Adipose tissue (tissue), 3 donors: Measurements from ENCODE around the gene TWSG1. TPM values are rescaled to one million over a fixed set of nuclear protein-coding genes. Genes with fewer than 3 reads are reported as not detected.
"Not testable (repeated sequence)": the region's sequence is repeated elsewhere in the genome, so short reads cannot be mapped to it uniquely, and the experiment has no call there.

Experiments used
- H3K27ac ChIP-seq: one replicate; pipeline ENCODE4 v1.5.1; 2013; ENCODE audit warnings: low read depth, low read length
- WGBS, 3 donors: extraction: QIAGEN DNeasy Blood & Tissue Kit; methylation state at CpG; one replicate each; pipeline ENCODE4 v1.1.7; 2013; 5-methylcytosine and 5-hydroxymethylcytosine counted together
- polyA plus RNA-seq, 3 donors: library from polyadenylated mRNA; stranded (reverse); fragments of 200-250 nt; gene quantifications; one replicate each; pipeline ENCODE4 v1.2.3, GENCODE V29; 2013
- donor health status: healthy with polysubstance abuse.
- donor health status: Bipolar disorder and iron deficiency.
- donor health status: healthy.

Gene TWSG1
- polyA plus RNA-seq, 3 donors = 3.3 to 15.6 (median 9.6) TPM

GRCh38 chr18:9435041-9435440 lies 100.5 kb downstream of the TWSG1 start:
- H3K27ac ChIP-seq = no peak overlapping the region
- 92 to 97% (median 97%) methylated on average over 17 of the region's 17 CpGs for WGBS, 3 donors

- 67 to 78% (median 76%) methylated on average over 5 of the region's 5 CpGs for WGBS, 3 donors
- no peak overlapping the region for H3K27ac ChIP-seq
Measured at GRCh38 chr18:9436206-9436929, 101.8 kb downstream of the TWSG1 start.

GRCh38 chr18:9437021-9437437 lies 102.5 kb downstream of the TWSG1 start:
- no peak overlapping the region for H3K27ac ChIP-seq
- 28 to 52% (median 46%) methylated on average over 5 of the region's 5 CpGs for WGBS, 3 donors

GRCh38 chr18:9437672-9438071 lies 103.1 kb downstream of the TWSG1 start:
- no peak overlapping the region for H3K27ac ChIP-seq
- WGBS, 3 donors = 92 to 94% (median 94%) methylated on average over 4 of the region's 4 CpGs

GRCh38 chr18:9441061-9441460 lies 106.5 kb downstream of the TWSG1 start:
- no peak overlapping the region for H3K27ac ChIP-seq
- 91 to 97% (median 96%) methylated on average over 3 of the region's 3 CpGs for WGBS, 3 donors

GRCh38 chr18:9444549-9444948 lies 110.0 kb downstream of the TWSG1 start:
- 88 to 93% (median 93%) methylated on average over 3 of the region's 3 CpGs for WGBS, 3 donors

GRCh38 chr18:9446839-9447238 lies 112.3 kb downstream of the TWSG1 start:
- 72 to 89% (median 87%) methylated on average over 5 of the region's 5 CpGs for whole genome bisulfite sequencing, 3 donors

More at GRCh38 chr18:9444549-9444948, 110.0 kb downstream of the TWSG1 start:
- H3K27ac ChIP-seq = no peak overlapping the region

GRCh38 chr18:9447334-9447733 lies 112.8 kb downstream of the TWSG1 start:
- 82 to 95% (median 93%) methylated on average over 7 of the region's 7 CpGs for WGBS, 3 donors
- no peak overlapping the region for H3K27ac ChIP-seq

More at GRCh38 chr18:9446839-9447238, 112.3 kb downstream of the TWSG1 start:
- no peak overlapping the region for H3K27ac ChIP-seq

GRCh38 chr18:9449600-9450414 lies 115.2 kb downstream of the TWSG1 start:
- WGBS, 3 donors = 60 to 81% (median 62%) methylated on average over 12 of the region's 12 CpGs

GRCh38 chr18:9450920-9451319 lies 116.3 kb downstream of the TWSG1 start:
- WGBS, 3 donors = 89 to 97% (median 93%) methylated on average over 7 of the region's 7 CpGs
- not testable (repeated sequence) for H3K27ac ChIP-seq

More at GRCh38 chr18:9449600-9450414, 115.2 kb downstream of the TWSG1 start:
- no peak overlapping the region for H3K27ac ChIP-seq

Other genes starting within 250 kb of the TWSG1 start
- gene NDUFV2, start 232.1 kb upstream of the TWSG1 start, polyA plus RNA-seq = 100 to 1,000 TPM in 2 of 3 donors, 10 to 100 TPM in 1; 81.8 to 163 (median 152) TPM
- 1 to 10 TPM; 5.4 to 8.1 (median 5.8) TPM for gene ANKRD12, start 198.0 kb upstream of the TWSG1 start, polyA plus RNA-seq
- 10 to 100 TPM; 12.8 to 45.7 (median 25.7) TPM for gene RALBP1, start 140.7 kb downstream of the TWSG1 start, polyA plus RNA-seq